HFFc6 (cell line): Measurements from ENCODE around the gene LINGO3. TPM values are rescaled to one million over a fixed set of nuclear protein-coding genes. Genes with fewer than 3 reads are reported as not detected.
A peak's percentile ranks its signal among the peaks of the same experiment; 100 is the strongest.

Experiments
- DNase-seq: peaks from one replicate; pipeline ENCODE4 v3.0.0-alpha.2; 2018
- H3K27ac Mint-ChIP-seq: 2 replicates; pipeline ENCODE4 v1.8.0; 2020; ENCODE audit warnings: mild to moderate bottlenecking, mixed read lengths
- H3K27me3 Mint-ChIP-seq: 2 replicates; pipeline ENCODE4 v1.8.0; 2021; ENCODE audit warnings: mild to moderate bottlenecking, moderate library complexity, mixed read lengths; ENCODE audit not compliant: insufficient read depth
- H3K36me3 Mint-ChIP-seq: 2 replicates; pipeline ENCODE4 v1.8.0; 2021; ENCODE audit warnings: low read depth, mixed read lengths
- H3K4me1 Mint-ChIP-seq: 2 replicates; pipeline ENCODE4 v1.8.0; 2020; ENCODE audit warnings: low read depth, mixed read lengths
- H3K4me3 Mint-ChIP-seq: 2 replicates; pipeline ENCODE4 v1.8.0; 2020; ENCODE audit warnings: mild to moderate bottlenecking, moderate library complexity, mixed read lengths
- H3K9me3 Mint-ChIP-seq: 2 replicates; pipeline ENCODE4 v1.8.0; 2020; ENCODE audit warnings: mild to moderate bottlenecking, mixed read lengths
- CTCF ChIP-seq: fragments of 200-600 bp; sonication (generic); IDR thresholded peaks from 2 replicates; pipeline ENCODE4 v1.5.0; 2021; ENCODE audit warnings: antibody characterized with exemption, mild to moderate bottlenecking
- total RNA-seq, 6 experiments: library from RNA; stranded (reverse); fragmentation: NEBNext Ultra II Directional; extraction: Animal tissue kit (Norgen Biotek cat#: 25700); gene quantifications; 2 replicates in 1 of 6; 3 replicates in 5 of 6; pipeline ENCODE4 v1.2.3, GENCODE V29; 2021

The LINGO3 gene
- total RNA-seq, 6 experiments from 2014 or later: not detected

- Mint-ChIP-seq H3K4me3 (no peak overlapping the region; the same call in 1 of the 2 replicates), H3K27ac (peak overlapping the region; percentile 46; the same call in 1 of the 2 replicates), H3K4me1 (peaks cover 34% of the 10 kb centered on the region), H3K27me3 (peaks cover 20% of the 10 kb centered on the region), H3K36me3 (peaks cover 22% of the 10 kb centered on the region), H3K9me3 (no peaks in the 10 kb centered on the region)
- TF ChIP-seq CTCF: no peak
- no peak for DNase-seq
Measured at GRCh38 chr19:2277138-2277537, 30.8 kb downstream of the LINGO3 start.

GRCh38 chr19:2276429-2276986 is 31.4 kb downstream of the LINGO3 start:
- H3K27ac Mint-ChIP-seq: no peak overlapping the region
- H3K4me3 Mint-ChIP-seq: no peak overlapping the region
- DNase-seq: no peak
- H3K27me3 Mint-ChIP-seq: peaks cover 24% of the 10 kb centered on the region
- TF ChIP-seq CTCF: no peak
- H3K9me3 Mint-ChIP-seq: no peaks in the 10 kb centered on the region
- peaks cover 27% of the 10 kb centered on the region for H3K36me3 Mint-ChIP-seq
- H3K4me1 Mint-ChIP-seq: peaks cover 34% of the 10 kb centered on the region

GRCh38 chr19:2275588-2276428 is 32.1 kb downstream of the LINGO3 start:
- H3K4me1 Mint-ChIP-seq: peaks cover 36% of the 10 kb centered on the region
- peaks cover 30% of the 10 kb centered on the region for H3K36me3 Mint-ChIP-seq
- no peaks in the 10 kb centered on the region for H3K9me3 Mint-ChIP-seq
- no peak for DNase-seq
- peaks cover 26% of the 10 kb centered on the region for H3K27me3 Mint-ChIP-seq
- H3K27ac Mint-ChIP-seq: no peak overlapping the region
- no peak overlapping the region for H3K4me3 Mint-ChIP-seq
- TF ChIP-seq CTCF: no peak

GRCh38 chr19:2274931-2275535 is 32.9 kb downstream of the LINGO3 start:
- H3K36me3 Mint-ChIP-seq: peaks cover 30% of the 10 kb centered on the region
- H3K4me3 Mint-ChIP-seq: peak overlapping the region; percentile 71
- peak; percentile 70 for DNase-seq
- H3K9me3 Mint-ChIP-seq: no peaks in the 10 kb centered on the region
- TF ChIP-seq CTCF: peak; percentile 78
- H3K27me3 Mint-ChIP-seq: peaks cover 29% of the 10 kb centered on the region
- peak overlapping the region; percentile 73 for H3K27ac Mint-ChIP-seq
- peaks cover 36% of the 10 kb centered on the region for H3K4me1 Mint-ChIP-seq

- DNase-seq: no peak
- H3K4me3 Mint-ChIP-seq: peak overlapping the region; percentile 74
- no peaks in the 10 kb centered on the region for H3K9me3 Mint-ChIP-seq
- H3K27me3 Mint-ChIP-seq: peaks cover 32% of the 10 kb centered on the region
- TF ChIP-seq CTCF: no peak
- peaks cover 36% of the 10 kb centered on the region for H3K4me1 Mint-ChIP-seq
- peaks cover 34% of the 10 kb centered on the region for H3K36me3 Mint-ChIP-seq
- H3K27ac Mint-ChIP-seq: peak overlapping the region; percentile 82
Measured at GRCh38 chr19:2274185-2274711, 33.7 kb downstream of the LINGO3 start.
